NB4 (cell line): ENCODE measurements around the gene STAP1.
A peak's percentile ranks its signal among the peaks of the same experiment; 100 is the strongest.

Source experiments
- DNase-seq: peaks from one replicate; pipeline ENCODE4 v3.0.0; 2010; ENCODE audit warnings: low read depth
- H3K4me3 ChIP-seq: one replicate; pipeline ENCODE4 v1.5.1; 2011; ENCODE audit warnings: mild to moderate bottlenecking, low read depth, low read length, moderate library complexity
- MAX ChIP-seq: IDR thresholded peaks from 2 replicates; pipeline ENCODE4 v1.6.1; 2011; ENCODE audit warnings: low read depth, low read length
- MYC ChIP-seq: IDR thresholded peaks from 2 replicates; pipeline ENCODE4 v1.6.1; 2011; ENCODE audit warnings: low read depth, low read length
- POLR2A ChIP-seq: IDR thresholded peaks from 2 replicates; pipeline ENCODE4 v1.6.1; 2011; ENCODE audit warnings: mild to moderate bottlenecking; ENCODE audit not compliant: insufficient read length; ENCODE audit errors: extremely low read depth
- TF ChIP-seq, protein P1 (sequence below): IDR thresholded peaks from one replicate; pipeline ENCODE4 v1.5.1; 2012; ENCODE audit warnings: low read depth, low read length

The STAP1 gene

DNA sequence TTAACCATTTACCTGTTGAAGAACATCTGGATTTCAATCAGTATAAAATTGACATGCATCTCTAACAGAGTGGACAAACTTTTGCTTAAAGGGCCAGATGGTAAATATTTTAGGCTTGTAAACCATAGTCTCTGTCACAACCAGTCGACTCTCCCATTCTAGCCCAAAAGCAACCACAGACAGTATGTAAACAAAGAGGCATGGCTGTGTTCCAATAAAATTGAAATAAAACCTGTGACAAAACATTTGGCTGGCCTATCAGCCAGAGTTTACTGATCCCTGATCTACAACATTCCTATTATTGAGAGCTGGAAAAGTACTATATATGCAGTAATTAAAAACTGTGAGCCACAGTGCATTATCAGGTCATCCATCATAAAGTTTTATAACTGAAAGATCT is 16.5 kb upstream of the STAP1 start:
- TF ChIP-seq, protein P1, sequence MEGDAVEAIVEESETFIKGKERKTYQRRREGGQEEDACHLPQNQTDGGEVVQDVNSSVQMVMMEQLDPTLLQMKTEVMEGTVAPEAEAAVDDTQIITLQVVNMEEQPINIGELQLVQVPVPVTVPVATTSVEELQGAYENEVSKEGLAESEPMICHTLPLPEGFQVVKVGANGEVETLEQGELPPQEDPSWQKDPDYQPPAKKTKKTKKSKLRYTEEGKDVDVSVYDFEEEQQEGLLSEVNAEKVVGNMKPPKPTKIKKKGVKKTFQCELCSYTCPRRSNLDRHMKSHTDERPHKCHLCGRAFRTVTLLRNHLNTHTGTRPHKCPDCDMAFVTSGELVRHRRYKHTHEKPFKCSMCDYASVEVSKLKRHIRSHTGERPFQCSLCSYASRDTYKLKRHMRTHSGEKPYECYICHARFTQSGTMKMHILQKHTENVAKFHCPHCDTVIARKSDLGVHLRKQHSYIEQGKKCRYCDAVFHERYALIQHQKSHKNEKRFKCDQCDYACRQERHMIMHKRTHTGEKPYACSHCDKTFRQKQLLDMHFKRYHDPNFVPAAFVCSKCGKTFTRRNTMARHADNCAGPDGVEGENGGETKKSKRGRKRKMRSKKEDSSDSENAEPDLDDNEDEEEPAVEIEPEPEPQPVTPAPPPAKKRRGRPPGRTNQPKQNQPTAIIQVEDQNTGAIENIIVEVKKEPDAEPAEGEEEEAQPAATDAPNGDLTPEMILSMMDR, result no peak
- TF ChIP-seq MYC (no peak), POLR2A (no peak), MAX (no peak)
- peak overlapping the region; percentile 21 for H3K4me3 ChIP-seq
- no peak for DNase-seq

GRCh38 chr4:67545199-67546003 is 13.1 kb upstream of the STAP1 start, which contains the start of gene CENPC:
Gene CENPC, minus strand, starts transcription at chr4:67545503. Its CDS starts 148 bp downstream, at chr4:67545355.
- peak within 1 kb of the TSS; percentile 70 for H3K4me3 ChIP-seq
- peak; percentile 98 for DNase-seq
- TF ChIP-seq, protein P1, result no peak
- TF ChIP-seq POLR2A, result peak; percentile 91
- peak; percentile 53; the same call in 1 of the 2 replicates for TF ChIP-seq MYC
- TF ChIP-seq MAX, result no peak; the same call in 1 of the 2 replicates

- peak; percentile 16 for DNase-seq
- H3K4me3 ChIP-seq, result peak overlapping the region; percentile 61
- TF ChIP-seq MYC (no peak), POLR2A (no peak)
- TF ChIP-seq, protein P1, result no peak
Measured at GRCh38 chr4:67546004-67546356, 12.5 kb upstream of the STAP1 start.

DNA sequence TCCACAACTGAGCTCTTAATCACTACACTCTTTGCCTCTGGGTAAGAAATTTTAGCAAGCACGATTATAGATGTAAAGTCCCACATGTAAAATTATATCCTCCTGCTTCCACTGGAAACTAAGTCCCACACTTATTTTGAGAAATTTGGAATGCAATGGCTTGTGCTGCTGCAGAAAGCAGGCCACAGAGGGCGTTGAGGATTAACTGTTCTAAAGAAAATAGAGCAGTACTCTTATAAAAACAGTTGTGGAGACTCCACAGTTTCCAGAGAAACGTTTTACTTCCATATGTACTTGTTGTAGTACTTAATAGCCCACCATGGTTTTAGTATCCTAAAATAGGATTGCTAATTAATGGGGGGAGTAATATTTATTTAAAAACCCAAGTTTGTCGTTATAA is 11.6 kb upstream of the STAP1 start:
- H3K4me3 ChIP-seq, result no peak overlapping the region
- no peak for DNase-seq
- TF ChIP-seq POLR2A (no peak), MYC (no peak), MAX (no peak)
- TF ChIP-seq, protein P1, result no peak

- no peak overlapping the region for H3K4me3 ChIP-seq
- TF ChIP-seq MAX (no peak), MYC (no peak), POLR2A (no peak)
- TF ChIP-seq, protein P1, result no peak
- DNase-seq, result peak; percentile 49
Measured at GRCh38 chr4:67549123-67549522, 9.4 kb upstream of the STAP1 start.
